NCI-H526 treated with DMSO at 0.1 percent for 48 hours (cell line): ENCODE measurements around the gene PYGB.

Source experiments
- DNase-seq: peaks from one replicate; lab custom pipeline; 2025; lab: John Stamatoyannopoulos, UW

Gene PYGB

GRCh38 chr20:25271486-25272222 is 23.8 kb downstream of the PYGB start:
- DNase-seq: no peak

GRCh38 chr20:25272223-25273000 is 24.5 kb downstream of the PYGB start:
- no peak for DNase-seq

- no peak for DNase-seq
These were observed 25.2 kb downstream of the PYGB start for GRCh38 chr20:25273046-25273445.

DNA sequence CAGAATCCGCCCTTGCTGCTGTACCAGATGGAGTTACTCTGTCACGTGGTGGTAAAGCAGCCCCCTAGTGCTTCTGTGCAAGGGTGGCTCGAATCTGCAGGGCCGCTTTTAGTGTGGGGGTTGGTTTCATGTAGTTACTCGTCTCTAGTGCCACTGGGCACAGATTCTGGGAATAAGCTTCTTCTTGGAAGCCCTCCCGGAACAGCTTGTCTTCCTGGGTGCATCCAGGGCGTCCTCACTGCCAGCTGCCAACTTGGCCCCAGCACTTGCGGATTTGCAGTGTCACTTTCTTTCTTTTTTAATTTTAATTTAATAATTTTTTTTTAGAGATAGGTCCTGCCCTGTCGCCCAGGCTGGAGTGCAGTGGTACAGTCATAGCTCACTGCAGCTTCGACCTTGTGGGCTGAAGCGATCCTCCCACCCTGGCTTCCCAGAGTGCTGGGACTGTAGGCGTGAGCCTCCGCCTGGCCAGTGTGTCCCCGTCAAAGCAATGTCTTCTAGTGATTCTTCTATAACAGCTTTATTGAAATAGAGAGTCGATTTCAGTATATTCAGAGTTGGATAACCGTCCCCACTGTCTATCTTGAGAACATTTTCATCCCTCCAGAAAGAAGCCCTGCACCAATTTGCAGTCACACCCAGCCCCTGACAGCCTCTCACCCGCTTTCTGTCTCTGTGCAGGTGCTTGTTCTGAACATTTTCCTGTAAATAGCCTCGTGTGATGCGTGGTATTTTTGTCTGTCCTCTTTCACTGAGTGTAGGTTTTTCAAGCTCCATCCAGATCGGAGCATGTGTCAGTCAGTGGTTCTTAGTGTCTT is 25.9 kb downstream of the PYGB start:
- DNase-seq: no peak

- no peak for DNase-seq
These were observed 26.6 kb downstream of the PYGB start for GRCh38 chr20:25274481-25274880.

DNA sequence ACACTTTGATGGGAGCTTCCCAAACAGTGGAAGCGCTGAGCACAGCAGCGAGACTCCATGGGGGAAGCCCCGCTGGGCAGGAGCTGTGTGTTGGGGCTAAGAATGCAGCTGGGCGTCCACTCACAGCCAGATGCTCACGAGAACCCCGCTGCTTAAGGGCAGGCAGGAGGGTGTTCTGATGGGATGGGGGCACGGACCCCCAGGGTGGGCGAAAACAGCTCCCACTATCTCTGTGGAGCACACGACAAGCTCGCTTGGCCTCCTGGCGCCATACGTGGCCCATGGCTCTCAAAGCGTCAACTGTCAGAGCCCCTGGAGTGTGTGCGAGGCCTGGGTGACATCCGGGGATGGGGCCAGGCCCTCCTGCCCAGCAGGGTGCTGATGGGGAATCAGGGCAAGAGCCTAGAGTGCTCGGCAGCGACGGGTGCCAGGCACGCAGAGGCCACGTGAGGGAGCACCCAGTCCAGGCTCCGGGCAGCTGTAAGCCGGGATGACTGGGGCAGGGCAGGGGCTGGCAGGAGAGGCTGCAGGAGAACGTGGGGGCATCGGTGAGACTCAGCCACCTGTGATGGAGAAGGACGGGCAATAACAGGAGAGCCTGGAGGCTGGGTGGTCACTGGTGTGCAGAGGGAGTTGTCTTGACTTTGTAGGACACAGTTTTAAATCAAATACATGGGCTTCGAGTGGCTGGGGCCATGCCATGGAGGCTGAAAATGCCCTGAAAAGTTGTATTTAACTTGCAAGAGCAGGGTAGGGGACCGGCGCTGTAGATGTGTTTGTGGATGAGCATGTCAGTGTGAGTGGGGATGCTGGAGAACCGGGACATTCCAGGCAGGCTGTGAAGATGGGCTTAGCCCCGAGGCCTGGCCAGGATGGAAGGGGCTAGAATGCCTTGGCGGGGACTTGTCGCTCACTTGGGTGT is 27.3 kb downstream of the PYGB start:
- no peak for DNase-seq

- DNase-seq: no peak
These were observed 28.1 kb downstream of the PYGB start for GRCh38 chr20:25275813-25276532.

GRCh38 chr20:25276533-25277050 is 28.7 kb downstream of the PYGB start:
- DNase-seq: no peak

DNA sequence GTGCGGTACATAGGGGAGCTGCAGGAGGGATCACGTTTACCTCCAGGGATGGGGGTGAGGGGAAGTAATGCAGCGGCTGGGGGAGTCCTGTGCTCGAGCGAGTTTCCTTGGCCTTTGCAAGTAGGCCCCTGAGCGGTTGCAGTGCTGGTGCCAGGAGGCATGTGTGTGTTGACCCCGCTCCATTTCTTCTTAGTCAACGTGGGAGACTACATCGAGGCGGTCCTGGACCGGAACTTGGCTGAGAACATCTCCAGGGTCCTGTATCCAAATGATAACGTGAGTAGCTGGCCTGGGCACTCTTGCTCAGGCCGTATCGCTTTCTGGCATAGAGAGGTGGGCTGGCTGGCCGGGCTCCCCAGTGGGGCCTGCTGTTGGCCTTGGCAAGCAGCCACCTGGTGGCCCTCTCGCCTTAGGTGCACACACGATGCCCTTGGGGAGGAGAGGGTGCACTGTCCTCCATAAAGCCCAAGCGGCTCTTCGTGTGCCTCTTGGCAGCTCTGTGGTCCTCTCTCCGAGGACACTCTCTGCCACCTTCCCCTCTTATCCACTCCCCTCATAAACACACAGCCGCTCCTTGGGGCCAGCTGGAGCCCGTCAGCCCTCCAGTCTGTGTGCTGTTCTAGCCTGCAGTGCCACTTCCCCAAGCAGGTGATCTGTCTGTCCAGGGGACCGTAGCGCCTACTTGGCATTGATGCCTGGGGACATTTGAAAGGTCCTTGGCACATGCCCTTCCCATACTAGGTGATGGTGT is 29.3 kb downstream of the PYGB start:
- no peak for DNase-seq

DNA sequence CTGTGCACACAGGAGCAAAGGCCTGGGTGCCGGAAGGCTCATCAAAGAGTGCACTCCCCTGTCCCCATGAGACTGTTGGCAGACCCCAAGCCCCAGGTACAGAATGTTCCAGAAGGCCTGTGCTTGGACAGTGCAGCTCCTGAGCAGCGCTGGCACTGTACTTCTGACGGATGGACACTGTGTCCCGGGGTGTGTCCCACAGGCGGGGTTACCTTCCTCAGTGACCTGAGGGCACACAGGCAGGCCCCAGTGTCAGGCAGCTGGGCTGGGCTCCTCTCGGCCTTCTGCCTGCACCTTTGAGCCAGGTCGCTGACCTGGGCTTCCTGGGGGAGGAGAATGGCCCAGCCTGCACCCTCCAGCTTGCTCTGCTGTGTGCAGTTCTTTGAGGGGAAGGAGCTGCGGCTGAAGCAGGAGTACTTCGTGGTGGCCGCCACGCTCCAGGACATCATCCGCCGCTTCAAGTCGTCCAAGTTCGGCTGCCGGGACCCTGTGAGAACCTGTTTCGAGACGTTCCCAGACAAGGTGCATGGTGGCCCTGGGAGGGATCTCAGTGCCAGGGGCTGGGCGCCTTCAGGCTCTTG is 30.1 kb downstream of the PYGB start:
- no peak for DNase-seq

DNA sequence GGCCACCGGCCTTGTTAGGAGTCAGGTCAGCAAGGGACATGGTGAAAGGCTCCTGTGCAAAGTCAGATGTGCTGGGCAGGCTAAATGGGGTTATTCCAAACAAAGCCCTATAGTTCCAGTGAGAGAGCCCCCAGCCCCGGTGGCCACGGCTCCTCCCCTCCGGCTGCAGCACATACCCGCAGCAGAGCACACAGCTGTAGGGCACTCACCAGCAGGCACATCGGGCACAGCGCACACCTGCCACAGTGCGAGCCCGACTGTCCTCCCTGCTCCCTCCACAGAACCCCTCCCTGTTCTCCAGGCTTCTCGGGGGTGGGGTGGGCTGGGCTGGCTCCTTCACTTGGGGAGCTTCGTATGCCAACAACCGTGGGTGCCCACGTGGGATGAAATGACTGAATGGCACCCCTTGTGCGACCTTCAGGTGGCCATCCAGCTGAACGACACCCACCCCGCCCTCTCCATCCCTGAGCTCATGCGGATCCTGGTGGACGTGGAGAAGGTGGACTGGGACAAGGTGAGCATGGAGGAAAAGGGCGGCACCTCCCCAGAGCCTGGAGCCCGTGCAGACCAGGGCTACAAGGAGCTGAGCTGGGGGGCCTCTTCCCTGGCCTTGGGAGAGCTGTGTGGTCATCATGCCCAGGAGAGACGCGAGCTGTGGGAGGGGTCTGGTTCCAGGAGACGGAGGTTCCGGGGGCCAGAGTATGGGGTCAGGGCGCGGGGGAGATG is 30.9 kb downstream of the PYGB start:
- no peak for DNase-seq

DNA sequence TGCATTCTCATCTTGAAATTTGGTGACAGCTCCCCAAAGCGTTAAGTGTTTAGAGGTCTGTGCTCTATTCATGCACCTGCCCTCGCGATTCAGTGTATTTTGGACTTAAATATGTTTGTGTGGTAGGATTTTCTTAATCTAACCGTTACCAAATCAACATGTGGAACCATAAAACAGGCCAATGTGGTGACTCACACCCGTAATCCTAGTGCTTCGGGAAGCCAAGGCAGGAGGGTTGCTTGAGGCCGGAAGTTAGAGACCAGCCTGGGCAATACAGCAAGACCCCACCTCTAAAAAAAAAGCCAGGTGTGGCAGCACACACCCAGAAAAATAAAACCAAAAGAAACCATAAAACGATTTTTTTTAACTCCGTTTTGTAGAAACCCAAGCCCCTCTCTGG is 31.5 kb downstream of the PYGB start:
- DNase-seq: no peak

GRCh38 chr20:25280051-25280573 is 32.2 kb downstream of the PYGB start:
- DNase-seq: peak; percentile 78

DNA sequence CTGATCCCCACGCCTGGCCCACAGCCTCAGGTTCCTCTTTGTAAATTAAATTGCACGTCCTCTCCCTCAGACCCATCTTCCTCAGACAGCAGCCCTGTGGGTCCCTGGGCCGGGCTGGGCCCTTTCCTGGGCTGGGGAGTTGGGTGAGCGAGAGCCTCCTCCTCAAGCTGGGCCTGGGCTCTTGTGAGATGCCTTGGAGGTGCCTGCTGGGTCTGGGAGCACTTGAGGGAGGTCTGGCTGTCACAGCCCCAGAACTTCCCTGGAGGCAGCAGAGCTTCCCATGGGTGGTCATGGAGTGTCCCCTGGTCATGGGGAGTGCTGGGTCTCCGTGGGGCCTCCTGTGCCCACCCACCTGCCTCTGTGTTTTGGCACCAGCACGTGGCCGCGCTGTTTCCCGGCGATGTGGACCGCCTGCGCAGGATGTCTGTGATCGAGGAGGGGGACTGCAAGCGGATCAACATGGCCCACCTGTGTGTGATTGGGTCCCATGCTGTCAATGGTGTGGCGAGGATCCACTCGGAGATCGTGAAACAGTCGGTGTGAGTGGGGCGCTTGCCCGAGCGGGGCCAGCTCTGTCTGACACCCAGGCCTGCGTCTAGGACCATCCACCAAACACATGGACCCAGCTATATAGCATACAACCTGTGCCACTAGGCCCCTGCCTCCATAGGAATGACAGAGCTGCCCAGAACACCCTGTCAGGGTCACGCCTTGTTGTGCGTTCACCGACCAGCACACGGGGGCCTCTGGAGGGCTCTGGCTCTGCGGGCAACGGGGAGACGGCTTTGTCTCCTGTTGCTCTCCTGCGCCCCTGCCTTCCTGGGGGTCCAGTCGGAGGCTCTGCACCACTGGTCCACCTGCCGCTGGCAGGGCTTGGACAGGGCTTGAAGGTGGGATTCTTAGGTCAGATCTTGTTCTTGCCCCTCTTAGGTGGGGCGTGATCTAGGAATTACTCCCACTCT is 33.0 kb downstream of the PYGB start:
- no peak for DNase-seq

DNA sequence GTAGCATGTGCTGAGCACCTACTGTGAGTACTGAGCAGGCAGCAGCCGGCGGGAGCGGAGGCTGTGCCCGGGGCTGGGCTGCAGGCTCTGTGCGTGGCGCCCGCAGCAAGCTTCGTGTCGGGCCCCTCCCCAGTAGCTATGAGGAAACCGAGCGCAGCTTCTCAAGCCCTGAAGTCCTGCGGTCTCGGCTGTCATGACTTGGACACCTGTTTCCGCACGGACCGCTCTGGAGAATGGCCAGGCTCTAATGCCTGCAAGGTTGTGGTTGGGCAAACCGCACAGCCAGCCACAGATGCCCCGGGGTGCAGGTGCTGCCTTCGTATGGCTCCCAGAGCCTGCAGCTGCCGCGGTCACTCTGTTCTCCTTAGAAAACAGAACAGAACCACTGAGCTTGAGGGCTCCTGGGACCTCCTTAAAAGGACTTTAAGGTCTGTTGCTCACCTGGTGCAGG is 33.7 kb downstream of the PYGB start:
- no peak for DNase-seq

- DNase-seq: no peak
These were observed 34.3 kb downstream of the PYGB start for GRCh38 chr20:25282034-25282781.

DNA sequence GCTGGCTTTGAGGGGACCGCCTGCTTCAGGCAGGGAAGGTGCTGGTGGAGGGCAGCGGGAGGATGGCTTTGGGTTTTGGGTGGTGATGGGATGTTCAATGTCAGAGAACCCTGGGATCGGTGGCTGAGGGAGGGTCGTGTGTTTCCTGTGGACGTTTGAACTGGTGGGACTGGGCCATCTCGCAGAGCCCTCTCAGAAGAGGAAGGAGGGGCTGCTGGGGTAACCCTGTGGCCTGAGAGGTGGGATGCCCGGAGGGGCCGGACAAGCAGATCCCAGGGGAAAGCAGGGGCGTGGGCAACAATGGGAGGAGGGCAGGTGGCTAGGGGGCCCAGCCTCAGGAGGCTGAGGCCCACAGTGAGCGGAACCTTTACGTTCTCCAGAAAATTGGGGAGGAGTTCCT is 34.9 kb downstream of the PYGB start:
- no peak for DNase-seq
